A673 (cell line): ENCODE data around the gene RASA3. TPM values are rescaled to one million over a fixed set of nuclear protein-coding genes. Genes with fewer than 3 reads are reported as not detected.

Source experiments
- BruUV-seq: library from RNA; stranded (reverse); fragments of 400-500 nt; replicated peaks from 2 replicates; lab custom pipeline; 2021; lab: Mats Ljungman, UMichigan
- CTCF ChIA-PET: fragments of 300-600 bp; sonication (Branson Sonifier 250); formaldehyde crosslinking; loops from one replicate; lab custom pipeline; 2022; ENCODE audit warnings: antibody characterized with exemption; lab: Charles Lee
- POLR2A ChIA-PET: fragments of 300-600 bp; sonication (Branson Sonifier 250); formaldehyde crosslinking; loops from one replicate; lab custom pipeline; 2022; ENCODE audit warnings: antibody characterized with exemption; ENCODE audit not compliant: low non-redundant PET; lab: Charles Lee
- DNase-seq: peaks from one replicate; pipeline ENCODE4 v3.0.0-alpha.2; 2015; ENCODE audit warnings: low spot score
- H3K27ac ChIP-seq: fragments of 200-600 bp; sonication (generic); 2 replicates; pipeline ENCODE4 v1.5.1; 2016; ENCODE audit warnings: mixed run types, low read depth, mild to moderate bottlenecking, mixed read lengths, antibody characterized with exemption, low read length; ENCODE audit not compliant: poor library complexity, severe bottlenecking
- H3K27me3 ChIP-seq: fragments of 200-600 bp; sonication (generic); replicated peaks from 2 replicates; pipeline ENCODE4 v1.6.1; 2017; ENCODE audit warnings: mixed run types, low read depth, mild to moderate bottlenecking, mixed read lengths, antibody characterized with exemption, low read length; ENCODE audit not compliant: insufficient read depth, poor library complexity
- H3K36me3 ChIP-seq: fragments of 200-600 bp; sonication (generic); 2 replicates; pipeline ENCODE4 v1.6.1; 2016; ENCODE audit warnings: mixed run types, mild to moderate bottlenecking, mixed read lengths, antibody characterized with exemption, low read length; ENCODE audit not compliant: insufficient read depth, poor library complexity, severe bottlenecking
- H3K4me1 ChIP-seq: fragments of 200-600 bp; sonication (generic); 2 replicates; pipeline ENCODE4 v1.6.1; 2017; ENCODE audit warnings: mixed run types, mild to moderate bottlenecking, mixed read lengths, antibody characterized with exemption, low read length; ENCODE audit not compliant: insufficient read depth, poor library complexity, severe bottlenecking
- H3K4me3 ChIP-seq: fragments of 200-600 bp; sonication (generic); 2 replicates; pipeline ENCODE4 v1.5.1; 2016; ENCODE audit warnings: low read depth, mixed run types, mild to moderate bottlenecking, mixed read lengths, low read length; ENCODE audit not compliant: poor library complexity, severe bottlenecking
- H3K9me3 ChIP-seq: fragments of 200-600 bp; sonication (generic); 2 replicates; pipeline ENCODE4 v1.6.1; 2016; ENCODE audit warnings: mixed run types, low read depth, mild to moderate bottlenecking, mixed read lengths, antibody characterized with exemption, low read length; ENCODE audit not compliant: poor library complexity, severe bottlenecking
- CTCF ChIP-seq: fragments of 300-800, 200-600 bp; sonication (generic); conservative IDR thresholded peaks from 2 replicates; pipeline ENCODE4 v1.5.1; 2017; ENCODE audit warnings: low read depth, mild to moderate bottlenecking, antibody characterized with exemption, low read length, moderate library complexity, mixed read lengths
- EZH2 ChIP-seq: fragments of 200-600 bp; sonication (generic); IDR thresholded peaks from 2 replicates; pipeline ENCODE4 v1.6.1; 2017; ENCODE audit warnings: borderline replicate concordance, low read depth, mild to moderate bottlenecking, mixed read lengths, antibody characterized with exemption, low read length; ENCODE audit not compliant: poor library complexity, severe bottlenecking
- intact Hi-C: fragments of 100-400 bp; cut with micrococcal nuclease; formaldehyde crosslinking; loops from one replicate; pipeline ENCODE4 v1.10.0; 2022; ENCODE audit not compliant: unreplicated experiment
- total RNA-seq: library from RNA; stranded (reverse); gene quantifications from 2 replicates; pipeline ENCODE4 v1.2.3, GENCODE V29; 2021

The RASA3 gene
- total RNA-seq, 1 experiment from 2014 or later: 22.1 TPM

- TF ChIP-seq CTCF (no peak), EZH2 (no peak)
- no peak overlapping the region for H3K4me3 ChIP-seq
- DNase-seq: no peak
- H3K27me3 ChIP-seq: no peaks in the 10 kb centered on the region
- ChIA-PET CTCF (no interaction called here), POLR2A (no interaction called here)
- H3K36me3 ChIP-seq: no peaks in the 10 kb centered on the region
- intact Hi-C loops: no loop called here
- no peaks in the 10 kb centered on the region for H3K9me3 ChIP-seq
- no TSS peak for BruUV-seq
- H3K4me1 ChIP-seq: no peaks in the 10 kb centered on the region
- H3K27ac ChIP-seq: no peak overlapping the region
Measured at GRCh38 chr13:114002009-114002544, 130.3 kb downstream of the RASA3 start.

- ChIA-PET POLR2A (no interaction called here), CTCF (no interaction called here)
- H3K27me3 ChIP-seq: no peaks in the 10 kb centered on the region
- DNase-seq: no peak
- H3K9me3 ChIP-seq: no peaks in the 10 kb centered on the region
- intact Hi-C loops: no loop called here
- H3K4me1 ChIP-seq: no peaks in the 10 kb centered on the region
- no TSS peak for BruUV-seq
- TF ChIP-seq EZH2 (no peak), CTCF (no peak)
- no peak overlapping the region for H3K4me3 ChIP-seq
- no peaks in the 10 kb centered on the region for H3K36me3 ChIP-seq
- no peak overlapping the region for H3K27ac ChIP-seq
Measured at GRCh38 chr13:114001331-114002008, 131.0 kb downstream of the RASA3 start.

- DNase-seq: no peak
- H3K9me3 ChIP-seq: no peaks in the 10 kb centered on the region
- H3K4me1 ChIP-seq: no peaks in the 10 kb centered on the region
- POLR2A ChIA-PET: no interaction called here
- intact Hi-C loops: no loop called here
- no peak overlapping the region for H3K27ac ChIP-seq
- BruUV-seq: no TSS peak
- no peak overlapping the region for H3K4me3 ChIP-seq
- CTCF ChIA-PET: no interaction called here
- H3K36me3 ChIP-seq: no peaks in the 10 kb centered on the region
- no peak for TF ChIP-seq EZH2
- no peak for TF ChIP-seq CTCF
- no peaks in the 10 kb centered on the region for H3K27me3 ChIP-seq
Measured at GRCh38 chr13:114000151-114001040, 132.0 kb downstream of the RASA3 start.
